ENCODE data around the gene ADAMTS3. TPM values are rescaled to one million over a fixed set of nuclear protein-coding genes. Genes with fewer than 3 reads are reported as not detected.

Gene ADAMTS3
- total RNA-seq, 3 donors from 2014 or later: 0.17 to 0.57 (median 0.41) TPM

DNA sequence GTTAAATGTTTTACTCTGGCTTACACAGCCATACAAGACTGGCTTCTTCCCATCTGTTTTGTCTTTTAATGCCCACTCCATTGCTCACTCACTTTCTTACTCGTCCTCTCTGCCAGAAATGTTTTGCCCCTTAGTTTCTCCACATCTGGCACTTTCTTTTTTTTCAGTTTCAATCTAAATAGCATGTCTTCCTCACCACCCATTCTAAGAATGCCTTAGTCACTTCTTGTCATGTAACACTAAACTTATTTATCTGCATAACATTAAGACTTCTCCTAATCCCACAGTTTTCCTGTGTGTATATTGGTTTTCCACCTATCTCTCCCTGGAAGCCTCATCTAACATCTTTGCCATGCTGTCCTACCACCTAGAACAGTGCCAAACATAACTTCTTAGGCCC is 119.3 kb downstream of the ADAMTS3 start:
- no peaks in the 10 kb centered on the region for H3K36me3 ChIP-seq (ENCODE audit: low read depth)
- no peak overlapping the region for H3K4me3 ChIP-seq
- TF ChIP-seq, protein P1, sequence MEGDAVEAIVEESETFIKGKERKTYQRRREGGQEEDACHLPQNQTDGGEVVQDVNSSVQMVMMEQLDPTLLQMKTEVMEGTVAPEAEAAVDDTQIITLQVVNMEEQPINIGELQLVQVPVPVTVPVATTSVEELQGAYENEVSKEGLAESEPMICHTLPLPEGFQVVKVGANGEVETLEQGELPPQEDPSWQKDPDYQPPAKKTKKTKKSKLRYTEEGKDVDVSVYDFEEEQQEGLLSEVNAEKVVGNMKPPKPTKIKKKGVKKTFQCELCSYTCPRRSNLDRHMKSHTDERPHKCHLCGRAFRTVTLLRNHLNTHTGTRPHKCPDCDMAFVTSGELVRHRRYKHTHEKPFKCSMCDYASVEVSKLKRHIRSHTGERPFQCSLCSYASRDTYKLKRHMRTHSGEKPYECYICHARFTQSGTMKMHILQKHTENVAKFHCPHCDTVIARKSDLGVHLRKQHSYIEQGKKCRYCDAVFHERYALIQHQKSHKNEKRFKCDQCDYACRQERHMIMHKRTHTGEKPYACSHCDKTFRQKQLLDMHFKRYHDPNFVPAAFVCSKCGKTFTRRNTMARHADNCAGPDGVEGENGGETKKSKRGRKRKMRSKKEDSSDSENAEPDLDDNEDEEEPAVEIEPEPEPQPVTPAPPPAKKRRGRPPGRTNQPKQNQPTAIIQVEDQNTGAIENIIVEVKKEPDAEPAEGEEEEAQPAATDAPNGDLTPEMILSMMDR (IDR thresholded peaks at IDR 0.05): no peak
- no peaks in the 10 kb centered on the region for H3K4me1 ChIP-seq (ENCODE audit: low read depth)
- intact Hi-C loops (cut with DNase I, micrococcal nuclease): no loop called here
- ATAC-seq (no peak), DNase-seq (no peak)
- H3K9me3 ChIP-seq: no peaks in the 10 kb centered on the region

DNA sequence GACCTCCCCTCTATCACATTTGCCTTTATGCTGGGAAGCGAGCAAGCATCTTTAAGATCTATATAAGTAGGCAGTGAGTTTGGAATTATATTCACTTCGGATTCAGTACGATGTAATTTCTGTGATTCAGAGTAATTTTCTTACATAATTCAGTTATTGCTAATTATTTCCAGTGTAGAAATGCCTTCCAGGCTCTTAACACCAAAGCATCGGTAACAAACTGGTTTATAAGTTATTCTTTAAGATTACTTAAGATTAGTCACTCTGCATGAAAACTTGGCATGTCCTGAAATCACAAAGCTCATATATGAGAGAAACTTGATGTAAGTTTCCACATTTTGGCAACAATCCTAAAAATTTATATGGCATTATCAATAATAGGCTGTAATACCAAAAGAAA is 120.8 kb downstream of the ADAMTS3 start:
- intact Hi-C loops (cut with DNase I, micrococcal nuclease): no loop called here
- no peak for DNase-seq
- TF ChIP-seq, protein P1 (IDR thresholded peaks at IDR 0.05): no peak
- H3K4me1 ChIP-seq (ENCODE audit: low read depth): no peaks in the 10 kb centered on the region
- H3K9me3 ChIP-seq: no peaks in the 10 kb centered on the region
- H3K36me3 ChIP-seq (ENCODE audit: low read depth): no peaks in the 10 kb centered on the region
- ATAC-seq: no peak
- H3K4me3 ChIP-seq: no peak overlapping the region

DNA sequence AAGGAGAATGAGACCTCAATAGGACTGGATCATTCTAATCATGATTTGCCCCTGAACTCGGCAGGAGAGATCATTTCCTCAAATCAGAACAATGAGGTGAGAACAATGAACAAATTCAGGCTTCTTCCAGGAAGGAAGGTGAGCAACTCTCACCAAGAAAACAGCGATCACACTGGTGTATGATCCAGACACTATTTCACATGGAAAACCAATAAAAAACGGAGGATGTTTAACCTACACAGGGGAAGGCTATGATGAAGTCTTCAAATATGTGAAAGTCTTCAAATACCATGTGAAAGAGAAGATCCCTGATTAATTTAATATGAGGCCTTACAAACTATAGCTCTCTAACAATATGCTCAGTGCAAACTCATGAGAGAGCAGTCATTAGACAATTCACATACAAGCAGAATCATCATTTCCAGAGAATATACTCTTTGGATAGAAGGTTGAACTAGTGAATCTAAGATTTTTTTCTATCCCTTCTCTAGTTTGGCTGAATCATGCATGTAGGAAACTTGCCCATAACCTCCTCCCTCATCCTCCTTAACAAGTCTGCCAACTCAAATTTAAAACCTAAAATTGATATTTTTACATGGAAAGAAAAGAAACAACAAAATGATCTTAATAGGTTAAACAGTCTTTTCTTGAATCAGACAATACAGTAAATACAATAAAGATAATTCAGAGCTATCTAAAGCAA is 122.5 kb downstream of the ADAMTS3 start:
- DNase-seq: no peak
- TF ChIP-seq, protein P1 (IDR thresholded peaks at IDR 0.05): no peak
- Histone ChIP-seq H3K4me1 (ENCODE audit: low read depth) (no peaks in the 10 kb centered on the region), H3K9me3 (no peaks in the 10 kb centered on the region), H3K36me3 (ENCODE audit: low read depth) (no peaks in the 10 kb centered on the region), H3K4me3 (no peak overlapping the region)
- intact Hi-C loops (cut with DNase I, micrococcal nuclease): no loop called here
- no peak for ATAC-seq

DNA sequence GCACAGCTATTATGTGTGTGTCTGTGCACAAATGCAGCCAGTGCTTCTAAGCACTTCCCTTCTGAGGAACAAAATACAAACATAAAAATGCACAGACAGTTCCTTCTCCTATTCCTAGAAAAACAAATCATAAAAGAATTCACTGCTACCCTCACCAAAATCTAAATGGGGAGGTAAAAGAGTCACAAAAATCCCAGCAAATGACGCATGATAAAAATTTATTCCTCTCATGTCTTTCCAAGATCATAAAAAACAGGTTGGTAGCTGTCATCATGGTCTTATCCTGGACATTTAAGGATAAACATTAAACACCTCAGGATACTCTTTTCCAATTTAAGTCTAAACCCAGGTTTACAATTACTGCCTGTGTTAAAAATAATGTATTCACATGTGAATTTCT is 124.9 kb downstream of the ADAMTS3 start:
- DNase-seq: no peak
- TF ChIP-seq, protein P1 (IDR thresholded peaks at IDR 0.05): no peak
- no peak overlapping the region for H3K4me3 ChIP-seq
- intact Hi-C loops (cut with DNase I, micrococcal nuclease): no loop called here
- H3K9me3 ChIP-seq: no peaks in the 10 kb centered on the region
- H3K36me3 ChIP-seq (ENCODE audit: low read depth): no peaks in the 10 kb centered on the region
- ATAC-seq: no peak
- no peaks in the 10 kb centered on the region for H3K4me1 ChIP-seq (ENCODE audit: low read depth)

DNA sequence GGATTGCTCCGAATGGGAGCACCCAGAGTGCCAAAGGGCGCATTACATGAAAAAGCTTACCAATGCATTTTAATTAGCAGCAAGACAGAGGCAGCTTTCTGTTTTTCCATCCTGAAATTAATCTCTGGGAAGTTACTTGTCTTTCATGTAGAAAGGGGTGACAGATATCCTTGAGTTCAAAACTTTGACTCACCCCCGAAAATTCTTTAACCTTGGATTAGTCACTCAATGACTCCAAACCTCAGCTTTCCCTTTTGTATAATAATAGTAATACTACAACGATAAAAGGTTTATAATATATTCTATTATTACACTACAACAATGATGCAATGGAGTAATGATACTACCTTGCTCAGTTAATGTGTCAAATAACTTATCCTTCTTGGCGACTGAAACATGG is 126.3 kb downstream of the ADAMTS3 start:
- Histone ChIP-seq H3K36me3 (ENCODE audit: low read depth) (no peaks in the 10 kb centered on the region), H3K4me1 (ENCODE audit: low read depth) (no peaks in the 10 kb centered on the region), H3K9me3 (no peaks in the 10 kb centered on the region), H3K4me3 (no peak overlapping the region)
- no peak for DNase-seq
- no peak for ATAC-seq
- TF ChIP-seq, protein P1 (IDR thresholded peaks at IDR 0.05): no peak
- intact Hi-C loops (cut with DNase I, micrococcal nuclease): no loop called here

DNA sequence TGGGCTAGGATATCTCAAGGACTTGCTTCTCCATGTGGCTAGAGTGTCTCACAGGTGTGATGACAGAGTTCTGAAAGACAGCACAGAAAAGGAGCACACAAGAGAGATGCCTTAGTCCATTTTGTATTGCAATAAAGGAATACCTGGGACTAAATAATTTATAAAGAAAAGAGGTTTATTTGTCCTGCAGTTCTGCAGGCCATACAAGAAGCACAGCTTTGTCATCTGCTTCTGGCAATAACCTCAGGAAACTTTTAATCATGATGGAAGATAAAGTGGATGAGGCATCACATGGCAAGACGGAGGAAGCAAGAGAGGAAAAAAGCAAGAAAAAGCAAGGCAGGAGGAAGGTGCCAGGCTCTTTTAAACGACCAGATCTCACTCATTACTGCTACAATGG is 126.9 kb downstream of the ADAMTS3 start:
- Histone ChIP-seq H3K36me3 (ENCODE audit: low read depth) (no peaks in the 10 kb centered on the region), H3K4me3 (no peak overlapping the region), H3K9me3 (no peaks in the 10 kb centered on the region), H3K4me1 (ENCODE audit: low read depth) (no peaks in the 10 kb centered on the region)
- intact Hi-C loops (cut with DNase I, micrococcal nuclease): no loop called here
- DNase-seq (no peak), ATAC-seq (no peak)
- TF ChIP-seq, protein P1 (IDR thresholded peaks at IDR 0.05): no peak
